KG1 (cell line): Measurements from ENCODE around the gene NOTCH2.
"Not testable (repeated sequence)": the region's sequence is repeated elsewhere in the genome, so short reads cannot be mapped to it uniquely, and the experiment has no call there.

ENCODE experiments used
- DNase-seq: peaks from one replicate; lab custom pipeline; 2025; lab: John Stamatoyannopoulos, UW

Gene NOTCH2

GRCh38 chr1:120068683-120069066 lies 787 bp downstream of the NOTCH2 start:
- DNase-seq = not testable (repeated sequence)

GRCh38 chr1:120048208-120048607 lies 21.3 kb downstream of the NOTCH2 start:
- DNase-seq = not testable (repeated sequence)

- not testable (repeated sequence) for DNase-seq
Measured at GRCh38 chr1:120041771-120042170, 27.7 kb downstream of the NOTCH2 start.

- not testable (repeated sequence) for DNase-seq
Measured at GRCh38 chr1:120032253-120032652, 37.2 kb downstream of the NOTCH2 start.

- not testable (repeated sequence) for DNase-seq
Measured at GRCh38 chr1:120023791-120024190, 45.7 kb downstream of the NOTCH2 start.

GRCh38 chr1:120014978-120015377 lies 54.5 kb downstream of the NOTCH2 start:
- DNase-seq = not testable (repeated sequence)

GRCh38 chr1:120008320-120008719 lies 61.1 kb downstream of the NOTCH2 start:
- not testable (repeated sequence) for DNase-seq

GRCh38 chr1:120007850-120008249 lies 61.6 kb downstream of the NOTCH2 start:
- DNase-seq = not testable (repeated sequence)

GRCh38 chr1:120001035-120001434 lies 68.4 kb downstream of the NOTCH2 start:
- DNase-seq = not testable (repeated sequence)

GRCh38 chr1:119996731-119997312 lies 72.6 kb downstream of the NOTCH2 start:
- DNase-seq = not testable (repeated sequence)

GRCh38 chr1:119995975-119996374 lies 73.5 kb downstream of the NOTCH2 start:
- DNase-seq = not testable (repeated sequence)

- no peak for DNase-seq
Measured at GRCh38 chr1:119988306-119989062, 81.0 kb downstream of the NOTCH2 start.

- no peak for DNase-seq
Measured at GRCh38 chr1:119987686-119988085, 81.8 kb downstream of the NOTCH2 start.

GRCh38 chr1:119987112-119987511 lies 82.3 kb downstream of the NOTCH2 start:
- no peak for DNase-seq

GRCh38 chr1:119986007-119986497 lies 83.4 kb downstream of the NOTCH2 start:
- no peak for DNase-seq

- DNase-seq = no peak
Measured at GRCh38 chr1:119984771-119985170, 84.7 kb downstream of the NOTCH2 start.

GRCh38 chr1:119981986-119982815 lies 87.3 kb downstream of the NOTCH2 start:
- DNase-seq = no peak

- no peak for DNase-seq
Measured at GRCh38 chr1:119981496-119981895, 88.0 kb downstream of the NOTCH2 start.

- no peak for DNase-seq
Measured at GRCh38 chr1:119978018-119978505, 91.4 kb downstream of the NOTCH2 start.

- not testable (repeated sequence) for DNase-seq
Measured at GRCh38 chr1:119977113-119977736, 92.2 kb downstream of the NOTCH2 start.

GRCh38 chr1:119975582-119976254 lies 93.7 kb downstream of the NOTCH2 start:
- DNase-seq = not testable (repeated sequence)
